Thoracic aorta (tissue), 2 donors: Measurements from ENCODE around the gene ZNF84. TPM values are rescaled to one million over a fixed set of nuclear protein-coding genes. Genes with fewer than 3 reads are reported as not detected.

Source experiments
- ATAC-seq: fragments of 150-250 bp; one replicate; pipeline ENCODE4 v1.8.0; 2017; ENCODE audit warnings: low read depth; ENCODE audit not compliant: insufficient number of reproducible peaks, low FRiP score
- DNase-seq: peaks from one replicate; pipeline ENCODE4 v3.0.0-alpha.2; 2020; ENCODE audit warnings: low spot score
- H3K27ac ChIP-seq, 2 donors: fragments of 200-600 bp; sonication (generic); 1 replicate in 1 of 2; 2 replicates in 1 of 2; pipeline ENCODE4 v1.5.1; 2016; ENCODE audit warnings: mild to moderate bottlenecking in 2 of 2, moderate library complexity in 2 of 2
- H3K27me3 ChIP-seq: fragments of 200-600 bp; sonication (generic); replicated peaks from 2 replicates; pipeline ENCODE4 v1.6.0; 2016; ENCODE audit warnings: mild to moderate bottlenecking; ENCODE audit not compliant: insufficient read depth
- H3K36me3 ChIP-seq: fragments of 200-600 bp; sonication (generic); one replicate; pipeline ENCODE4 v1.5.1; 2016
- H3K4me1 ChIP-seq, 2 donors: fragments of 200-600 bp; sonication (generic); 1 replicate in 1 of 2; 2 replicates in 1 of 2; pipeline versions ENCODE4 v1.5.1 to v1.6.0; 2016; ENCODE audit warnings: low read depth in 2 of 2, mild to moderate bottlenecking in 1 of 2; ENCODE audit not compliant: control insufficient read depth in 1 of 2
- H3K4me3 ChIP-seq: fragments of 200-600 bp; sonication (generic); 2 replicates; pipeline ENCODE4 v1.5.1; 2016; ENCODE audit warnings: mild to moderate bottlenecking
- H3K9me3 ChIP-seq: fragments of 200-600 bp; sonication (generic); 2 replicates; pipeline ENCODE4 v1.5.1; 2016
- CTCF ChIP-seq: fragments of 200-600 bp; sonication (generic); IDR thresholded peaks from one replicate; pipeline ENCODE4 v1.5.1; 2019; ENCODE audit warnings: antibody characterized with exemption
- total RNA-seq, 2 donors: library from RNA; depleted of rRNA; stranded (reverse); fragments of >200 nt; gene quantifications; one replicate each; pipeline versions ENCODE4 v1.1.0 to v1.2.3, GENCODE V29; 2016

ZNF84 gene
- total RNA-seq, 2 donors from 2014 or later, result 29.0 to 39.4 TPM

- no peak overlapping the region for H3K27ac ChIP-seq
- peaks cover 46% of the 10 kb centered on the region for H3K36me3 ChIP-seq
- no peaks in the 10 kb centered on the region for H3K4me1 ChIP-seq
- no peak for DNase-seq
- no peak overlapping the region for H3K4me3 ChIP-seq
- no peaks in the 10 kb centered on the region for H3K27me3 ChIP-seq
- no peak for TF ChIP-seq CTCF
- ATAC-seq, result no peak
- peaks cover 96% of the 10 kb centered on the region for H3K9me3 ChIP-seq
Observed at GRCh38 chr12:133108150-133108549, 70.8 kb downstream of the ZNF84 start.

Other genes starting within 250 kb of the ZNF84 start
- gene GOLGA3, start 208.6 kb upstream of the ZNF84 start, total RNA-seq, result 100 to 1,000 TPM; 125 to 137 TPM
- 10 to 100 TPM; 72.3 to 75.6 TPM for gene CHFR, start 149.9 kb upstream of the ZNF84 start, total RNA-seq
- 10 to 100 TPM in 1 of 2 donors, 1 to 10 TPM in 1; 7.0 to 23.2 TPM for gene ZNF605, start 81.2 kb upstream of the ZNF84 start, total RNA-seq
- gene ZNF26, start 51.1 kb upstream of the ZNF84 start, total RNA-seq, result 10 to 100 TPM in 1 of 2 donors, 1 to 10 TPM in 1; 8.1 to 18.8 TPM
- 10 to 100 TPM in 1 of 2 donors, 1 to 10 TPM in 1; 5.0 to 16.2 TPM for gene ZNF140, start 43.4 kb downstream of the ZNF84 start, total RNA-seq
- gene ZNF891, start 92.8 kb downstream of the ZNF84 start, total RNA-seq, result 1 to 10 TPM; 4.3 to 5.4 TPM
- 10 to 100 TPM; 13.9 to 14.7 TPM for gene ZNF10, start 93.1 kb downstream of the ZNF84 start, total RNA-seq
- 10 to 100 TPM; 21.3 to 25.5 TPM for gene ZNF268, start 144.0 kb downstream of the ZNF84 start, total RNA-seq
- not detected for gene ANHX, start 198.4 kb downstream of the ZNF84 start, total RNA-seq